H1 (cell line): ENCODE data around the gene RUVBL2. TPM values are rescaled to one million over a fixed set of nuclear protein-coding genes. Genes with fewer than 3 reads are reported as not detected.

Experiments used
- ATF2 ChIP-seq: IDR thresholded peaks from 2 replicates; pipeline ENCODE4 v1.6.1; 2012; ENCODE audit warnings: low read length, inconsistent platforms
- MAX ChIP-seq: IDR thresholded peaks from 2 replicates; pipeline ENCODE4 v1.6.1; 2012; ENCODE audit warnings: inconsistent platforms
- TBP ChIP-seq: IDR thresholded peaks from 2 replicates; pipeline ENCODE4 v1.6.1; 2011; ENCODE audit warnings: low read depth, low read length, improper control_type of control experiment
- USF2 ChIP-seq: IDR thresholded peaks from 2 replicates; pipeline ENCODE4 v1.6.1; 2011; ENCODE audit warnings: low read length, improper control_type of control experiment
- polyA plus RNA-seq, 7 experiments: library from polyadenylated mRNA; depleted of rRNA in 3 of 7; stranded (reverse) in 5 of 7; unstranded in 2 of 7; fragments of >200 nt in 5 of 7; fragments of 200-250 nt in 2 of 7; gene quantifications; 1 replicate in 5 of 7; 2 replicates in 1 of 7; 4 replicates in 1 of 7; pipeline versions ENCODE4 v1.2.1 to v1.2.3, GENCODE V29; 2011 to 2013; ENCODE audit warnings: missing spikeins in 2 of 7, mixed read lengths in 2 of 7
- total RNA-seq: library from RNA; stranded (reverse); fragmentation: NEBNext Ultra II Directional; extraction: Animal tissue kit (Norgen Biotek cat#: 25700); gene quantifications from 2 replicates; pipeline ENCODE4 v1.2.1, GENCODE V29; 2021

RUVBL2 gene
- total and polyA plus RNA-seq, 2 of the 8 experiments (the other 6 are each of a cell fraction or from before 2014, with no cell fraction given), result 152 to 247 TPM

- TF ChIP-seq TBP, result no peak
- no peak for TF ChIP-seq ATF2
- TF ChIP-seq MAX, result peak; percentile 80
- TF ChIP-seq USF2, result no peak
Measured at GRCh38 chr19:49056101-49056901, 62.6 kb downstream of the RUVBL2 start (continued).
